Endodermal cell (in vitro differentiated cells): ENCODE measurements around the gene VAV3. TPM values are rescaled to one million over a fixed set of nuclear protein-coding genes. Genes with fewer than 3 reads are reported as not detected.

ENCODE experiments used
- DNase-seq: peaks from one replicate; pipeline ENCODE4 v3.0.0-alpha.2; 2017
- H3K27ac ChIP-seq: 2 replicates; pipeline ENCODE4 v1.5.1; 2013; ENCODE audit warnings: mild to moderate bottlenecking, low read depth, low read length, moderate library complexity
- H3K27me3 ChIP-seq: 2 replicates; pipeline ENCODE4 v1.6.1; 2013; ENCODE audit warnings: mild to moderate bottlenecking, low read length, moderate library complexity; ENCODE audit not compliant: insufficient read depth, control insufficient read depth, poor library complexity, severe bottlenecking
- H3K36me3 ChIP-seq: 2 replicates; pipeline ENCODE4 v1.7.0; 2013; ENCODE audit warnings: mild to moderate bottlenecking, low read length, moderate library complexity; ENCODE audit not compliant: control insufficient read depth, insufficient read depth
- H3K4me1 ChIP-seq: one replicate; pipeline ENCODE4 v1.7.0; 2013; ENCODE audit warnings: low read length; ENCODE audit not compliant: control insufficient read depth, insufficient read depth
- H3K4me3 ChIP-seq: 2 replicates; pipeline ENCODE4 v1.5.1; 2013; ENCODE audit warnings: mild to moderate bottlenecking, low read length, moderate library complexity
- H3K9ac ChIP-seq: 2 replicates; pipeline ENCODE4 v1.6.1; 2013; ENCODE audit warnings: mild to moderate bottlenecking, low read length, moderate library complexity; ENCODE audit not compliant: poor library complexity, severe bottlenecking; ENCODE audit errors: extremely low read depth
- H3K9me3 ChIP-seq: 2 replicates; pipeline ENCODE4 v1.6.1; 2013; ENCODE audit warnings: mild to moderate bottlenecking, low read length, moderate library complexity; ENCODE audit not compliant: control insufficient read depth
- H3K27ac Mint-ChIP-seq: 2 replicates; pipeline ENCODE4 v1.8.0; 2020; ENCODE audit warnings: mixed read lengths
- H3K27me3 Mint-ChIP-seq: 2 replicates; pipeline ENCODE4 v1.8.0; 2021; ENCODE audit warnings: mild to moderate bottlenecking, mixed read lengths; ENCODE audit not compliant: insufficient read depth
- H3K36me3 Mint-ChIP-seq: 2 replicates; pipeline ENCODE4 v1.8.0; 2020; ENCODE audit warnings: low read depth, mixed read lengths
- H3K4me1 Mint-ChIP-seq: 2 replicates; pipeline ENCODE4 v1.8.0; 2020; ENCODE audit warnings: mixed read lengths
- H3K4me3 Mint-ChIP-seq: 2 replicates; pipeline ENCODE4 v1.8.0; 2020; ENCODE audit warnings: mild to moderate bottlenecking, moderate library complexity, mixed read lengths
- H3K9me3 Mint-ChIP-seq: 2 replicates; pipeline ENCODE4 v1.8.0; 2020; ENCODE audit warnings: mild to moderate bottlenecking, mixed read lengths
- CTCF ChIP-seq: fragments of 200-600 bp; sonication (generic); conservative IDR thresholded peaks from 2 replicates; pipeline ENCODE4 v1.5.0; 2021; ENCODE audit warnings: antibody characterized with exemption, mild to moderate bottlenecking
- WGBS, 2 experiments: methylation state at CpG; one replicate each; pipeline versions ENCODE4 v1.1.5 to v1.1.7; 2013; ENCODE audit warnings: missing lambda C conversion rate in 2 of 2, mixed read lengths in 1 of 2; ENCODE audit not compliant: insufficient coverage in 1 of 2, insufficient read length in 1 of 2; 5-methylcytosine and 5-hydroxymethylcytosine counted together
- total RNA-seq, 2 donors: library from RNA; stranded (reverse); fragmentation: NEBNext Ultra II Directional in 1 of 2; extraction: Animal tissue kit (Norgen Biotek cat#: 25700) in 1 of 2; gene quantifications; 2 replicates in 1 of 2; 3 replicates in 1 of 2; pipeline ENCODE4 v1.2.1, GENCODE V29; 2021

Gene VAV3
- total RNA-seq, 2 donors from 2014 or later, result 6.9 to 9.6 TPM

DNA sequence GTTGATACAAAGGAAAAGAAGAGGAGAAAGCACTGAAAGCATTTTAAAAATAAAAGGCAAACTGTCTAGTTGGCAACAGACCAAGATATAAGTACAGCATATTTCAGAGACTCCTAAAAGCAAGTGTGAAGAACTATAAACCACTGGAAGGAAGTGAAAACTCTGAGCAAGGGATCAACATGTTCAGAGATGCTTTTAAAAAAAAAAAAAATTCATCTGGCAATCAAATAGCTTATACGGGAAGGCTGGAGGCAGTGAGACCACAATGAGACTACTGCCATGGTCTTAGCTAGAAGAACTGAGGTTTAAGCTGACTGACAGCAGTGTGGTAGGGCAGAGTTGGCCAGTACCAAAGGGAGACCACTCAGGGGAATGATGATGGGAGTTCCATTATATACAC is 124.3 kb downstream of the VAV3 start:
- TF ChIP-seq CTCF, result no peak
- Histone ChIP-seq H3K27ac (no peak overlapping the region), H3K9me3 (no peaks in the 10 kb centered on the region), H3K27me3 (no peaks in the 10 kb centered on the region), H3K9ac (no peak overlapping the region), H3K36me3 (no peaks in the 10 kb centered on the region), H3K4me1 (no peaks in the 10 kb centered on the region), H3K4me3 (no peak overlapping the region)
- Mint-ChIP-seq H3K27ac (no peak overlapping the region), H3K9me3 (peaks cover 11% of the 10 kb centered on the region), H3K27me3 (no peaks in the 10 kb centered on the region), H3K36me3 (peaks cover 12% of the 10 kb centered on the region), H3K4me1 (peaks cover 19% of the 10 kb centered on the region), H3K4me3 (no peak overlapping the region)
- no peak for DNase-seq
- 92 to 100% methylated on average over 1 of the region's 1 CpG for WGBS, 2 experiments

- no peaks in the 10 kb centered on the region for H3K4me1 ChIP-seq
- peaks cover 12% of the 10 kb centered on the region for H3K36me3 Mint-ChIP-seq
- no peak overlapping the region for H3K9ac ChIP-seq
- no peak overlapping the region for H3K4me3 Mint-ChIP-seq
- no peak for TF ChIP-seq CTCF
- H3K27me3 ChIP-seq, result no peaks in the 10 kb centered on the region
- H3K9me3 Mint-ChIP-seq, result peaks cover 11% of the 10 kb centered on the region
- no peaks in the 10 kb centered on the region for H3K9me3 ChIP-seq
- H3K27ac ChIP-seq, result no peak overlapping the region
- H3K4me1 Mint-ChIP-seq, result peaks cover 4% of the 10 kb centered on the region
- H3K4me3 ChIP-seq, result no peak overlapping the region
- H3K36me3 ChIP-seq, result no peaks in the 10 kb centered on the region
- H3K27ac Mint-ChIP-seq, result no peak overlapping the region
- H3K27me3 Mint-ChIP-seq, result no peaks in the 10 kb centered on the region
- DNase-seq, result no peak
- WGBS, 2 experiments, result 81 to 94% methylated on average over 3 to 4 of the region's 4 CpGs
Measured at GRCh38 chr1:107838056-107838455, 126.9 kb downstream of the VAV3 start.

DNA sequence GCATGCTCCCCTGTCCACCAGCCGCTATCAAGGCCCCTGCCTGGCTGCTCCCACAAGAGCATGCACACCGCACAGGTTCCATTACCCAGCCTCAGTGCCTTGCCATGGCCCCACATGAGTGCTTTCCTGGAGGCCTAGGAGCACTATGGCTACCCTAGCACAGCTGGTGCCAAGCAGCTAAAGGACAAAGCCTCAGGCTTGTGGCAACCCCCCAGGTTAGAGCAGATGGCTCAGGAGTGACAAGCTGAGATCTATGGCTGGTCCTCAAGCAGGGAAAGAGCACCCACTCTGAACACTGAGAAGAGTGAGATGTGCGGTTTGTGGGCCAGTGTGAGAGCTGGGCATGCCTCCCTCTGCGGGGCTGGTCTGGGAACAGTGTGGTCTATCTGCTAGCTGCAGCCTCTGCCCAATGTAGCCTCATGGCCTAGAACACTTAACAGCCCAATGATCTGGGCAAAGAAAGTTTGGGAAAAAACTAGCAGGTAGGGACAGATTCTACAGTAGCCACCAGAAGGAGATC is 129.8 kb downstream of the VAV3 start:
- Histone ChIP-seq H3K27me3 (no peaks in the 10 kb centered on the region), H3K27ac (no peak overlapping the region), H3K4me1 (no peaks in the 10 kb centered on the region), H3K4me3 (no peak overlapping the region), H3K36me3 (no peaks in the 10 kb centered on the region), H3K9ac (no peak overlapping the region), H3K9me3 (no peaks in the 10 kb centered on the region)
- no peak for DNase-seq
- TF ChIP-seq CTCF, result no peak
- H3K27ac Mint-ChIP-seq, result no peak overlapping the region
- peaks cover 11% of the 10 kb centered on the region for H3K9me3 Mint-ChIP-seq
- peaks cover 12% of the 10 kb centered on the region for H3K36me3 Mint-ChIP-seq
- no peak overlapping the region for H3K4me3 Mint-ChIP-seq
- WGBS, 2 experiments, result 88 to 94% methylated on average over 2 to 4 of the region's 4 CpGs
- H3K4me1 Mint-ChIP-seq, result peaks cover 11% of the 10 kb centered on the region
- H3K27me3 Mint-ChIP-seq, result no peaks in the 10 kb centered on the region
